OCI-LY1 (cell line): ENCODE results near the gene UGT1A4.
A peak's percentile ranks its signal among the peaks of the same experiment; 100 is the strongest.

Source experiments
- H2AFZ ChIP-seq: fragments of 200-600 bp; sonication (generic), shearing (Covaris generic); 2 replicates; pipeline ENCODE4 v1.6.0; 2014; ENCODE audit warnings: antibody characterized with exemption, mild to moderate bottlenecking, low read length
- H3F3A ChIP-seq: fragments of 200-600 bp; sonication (generic), shearing (Covaris generic); 2 replicates; pipeline ENCODE4 v1.6.0; 2014; ENCODE audit warnings: mild to moderate bottlenecking, antibody characterized with exemption, low read length, moderate library complexity; ENCODE audit not compliant: insufficient read depth
- H3K27ac ChIP-seq: fragments of 200-600 bp; sonication (generic); 2 replicates; pipeline ENCODE4 v1.5.1; 2014; ENCODE audit warnings: low read length, mixed run types, mild to moderate bottlenecking, low read depth; ENCODE audit not compliant: poor library complexity, severe bottlenecking
- H3K27me3 ChIP-seq: fragments of 200-600 bp; sonication (generic); 2 replicates; pipeline ENCODE4 v1.6.0; 2014; ENCODE audit warnings: antibody characterized with exemption, mild to moderate bottlenecking, low read length, moderate library complexity; ENCODE audit not compliant: insufficient read depth
- H3K36me3 ChIP-seq: fragments of 200-600 bp; sonication (generic); 2 replicates; pipeline ENCODE4 v1.6.1; 2014; ENCODE audit warnings: mild to moderate bottlenecking, antibody characterized with exemption, low read length, moderate library complexity, mixed read lengths; ENCODE audit not compliant: insufficient read depth
- H3K4me1 ChIP-seq: fragments of 200-600 bp; sonication (generic); 2 replicates; pipeline ENCODE4 v1.5.1; 2014; ENCODE audit warnings: mild to moderate bottlenecking, low read length, moderate library complexity; ENCODE audit not compliant: insufficient read depth, severe bottlenecking
- H3K4me2 ChIP-seq: fragments of 200-600 bp; sonication (generic), shearing (Covaris generic); 2 replicates; pipeline ENCODE4 v1.6.1; 2014; ENCODE audit warnings: low read length
- H3K4me3 ChIP-seq: fragments of 200-600 bp; sonication (generic); 2 replicates; pipeline ENCODE4 v1.5.1; 2014; ENCODE audit warnings: low read length, low read depth, mild to moderate bottlenecking, mixed read lengths; ENCODE audit not compliant: poor library complexity, severe bottlenecking
- H3K79me2 ChIP-seq: fragments of 200-600 bp; shearing (Covaris generic); 2 replicates; pipeline ENCODE4 v1.6.1; 2016; ENCODE audit warnings: mixed run types, low read length, mixed read lengths; ENCODE audit not compliant: insufficient read depth
- H3K9ac ChIP-seq: fragments of 200-600 bp; sonication (generic), shearing (Covaris generic); 2 replicates; pipeline ENCODE4 v1.6.1; 2014; ENCODE audit warnings: mild to moderate bottlenecking, low read length, mixed read lengths
- H3K9me2 ChIP-seq: fragments of 200-600 bp; sonication (generic), shearing (Covaris generic); 2 replicates; pipeline ENCODE4 v1.6.1; 2014; ENCODE audit warnings: low read depth, mild to moderate bottlenecking, low read length, mixed read lengths
- H3K9me3 ChIP-seq: fragments of 200-600 bp; shearing (Covaris generic); 2 replicates; pipeline ENCODE4 v1.6.1; 2014; ENCODE audit warnings: low read length, mixed read lengths
- H4K20me1 ChIP-seq: fragments of 200-600 bp; sonication (generic), shearing (Covaris generic); 2 replicates; pipeline ENCODE4 v1.6.0; 2016; ENCODE audit warnings: mild to moderate bottlenecking, low read length; ENCODE audit not compliant: insufficient read depth
- CTCF ChIP-seq: fragments of 200-600 bp; sonication (generic), shearing (Covaris generic); IDR thresholded peaks from 2 replicates; pipeline ENCODE4 v1.5.1; 2017; ENCODE audit warnings: mild to moderate bottlenecking, antibody characterized with exemption, low read length, moderate library complexity, mixed read lengths
- EZH2 ChIP-seq: fragments of 200-600 bp; sonication (generic), shearing (Covaris generic); IDR thresholded peaks from 2 replicates; pipeline ENCODE4 v1.8.0; 2017; ENCODE audit warnings: borderline replicate concordance, mixed run types, mild to moderate bottlenecking, antibody characterized with exemption, low read length, moderate library complexity, mixed read lengths

UGT1A4 gene

GRCh38 chr2:233711312-233712008 is 7.1 kb upstream of the UGT1A4 start:
- Histone ChIP-seq H3K4me3 (no peak overlapping the region), H3K36me3 (no peaks in the 10 kb centered on the region), H3K9me2 (no peaks in the 10 kb centered on the region), H3K4me2 (no peak overlapping the region), H3K79me2 (no peaks in the 10 kb centered on the region), H3K9me3 (no peaks in the 10 kb centered on the region), H3F3A (no peaks in the 10 kb centered on the region), H3K9ac (no peak overlapping the region), H3K4me1 (no peaks in the 10 kb centered on the region), H4K20me1 (no peaks in the 10 kb centered on the region), H2AFZ (no peak overlapping the region), H3K27me3 (no peaks in the 10 kb centered on the region), H3K27ac (no peak overlapping the region)
- peak; percentile 93 for TF ChIP-seq CTCF
- TF ChIP-seq EZH2: no peak

- Histone ChIP-seq H3K4me3 (no peak within 1 kb of the TSS), H3K4me2 (no peak within 1 kb of the TSS), H4K20me1 (no peaks in the 10 kb centered on the region), H3K9me3 (no peaks in the 10 kb centered on the region), H3K4me1 (no peaks in the 10 kb centered on the region), H3K36me3 (no peaks in the 10 kb centered on the region), H2AFZ (no peak within 1 kb of the TSS), H3K9me2 (no peaks in the 10 kb centered on the region), H3K27ac (no peak within 1 kb of the TSS), H3K79me2 (no peaks in the 10 kb centered on the region), H3K27me3 (no peaks in the 10 kb centered on the region), H3K9ac (no peak within 1 kb of the TSS), H3F3A (no peaks in the 10 kb centered on the region)
- TF ChIP-seq EZH2 (no peak), CTCF (no peak)
Measured at GRCh38 chr2:233712611-233713261, 5.8 kb upstream of the UGT1A4 start, which contains the start of gene UGT1A5. Gene UGT1A5, plus strand, starts transcription at chr2:233712907. Its CDS starts 85 bp downstream, at chr2:233712992.

GRCh38 chr2:233713262-233713615 is 5.3 kb upstream of the UGT1A4 start:
- Histone ChIP-seq H3K79me2 (no peaks in the 10 kb centered on the region), H3K9me3 (no peaks in the 10 kb centered on the region), H3K27ac (no peak overlapping the region), H3K27me3 (no peaks in the 10 kb centered on the region), H3K9me2 (no peaks in the 10 kb centered on the region), H3K4me2 (no peak overlapping the region), H3K4me1 (no peaks in the 10 kb centered on the region), H3K36me3 (no peaks in the 10 kb centered on the region), H3F3A (no peaks in the 10 kb centered on the region), H2AFZ (no peak overlapping the region), H4K20me1 (no peaks in the 10 kb centered on the region), H3K9ac (no peak overlapping the region), H3K4me3 (no peak overlapping the region)
- TF ChIP-seq EZH2 (no peak), CTCF (no peak)
